CD14-positive monocyte (primary cell): ENCODE results near the gene DYNLT2. TPM values are rescaled to one million over a fixed set of nuclear protein-coding genes. Genes with fewer than 3 reads are reported as not detected.
"Not testable (repeated sequence)": the region's sequence is repeated elsewhere in the genome, so short reads cannot be mapped to it uniquely, and the experiment has no call there.

ENCODE experiments used
- DNase-seq, 3 donors: peaks; one replicate each; pipeline ENCODE4 v3.0.0-alpha.2; 2011 to 2022
- H2AFZ ChIP-seq: 2 replicates; pipeline ENCODE4 v1.6.0; 2012; ENCODE audit warnings: mild to moderate bottlenecking, low read depth, low read length, inconsistent platforms; ENCODE audit not compliant: insufficient read depth, poor library complexity, severe bottlenecking
- H3K27ac ChIP-seq, 2 donors: 1 replicate in 1 of 2; 2 replicates in 1 of 2; pipeline ENCODE4 v1.5.1; 2012 to 2013; ENCODE audit warnings: low read length in 2 of 2, control low read depth in 1 of 2, inconsistent platforms in 1 of 2, low read depth in 1 of 2, mild to moderate bottlenecking in 1 of 2
- H3K27me3 ChIP-seq, 2 donors: one replicate each; pipeline versions ENCODE4 v1.6.0 to v1.6.1; 2011 to 2013; ENCODE audit warnings: low read length in 2 of 2; ENCODE audit not compliant: control insufficient read depth in 2 of 2, insufficient read depth in 2 of 2
- H3K36me3 ChIP-seq, 2 donors: replicated peaks in 1 of 2; 1 replicate in 1 of 2; 2 replicates in 1 of 2; pipeline versions ENCODE4 v1.5.1 to v1.6.1; 2012 to 2013; ENCODE audit warnings: low read length in 2 of 2, control low read depth in 1 of 2, inconsistent platforms in 1 of 2, mild to moderate bottlenecking in 1 of 2; ENCODE audit not compliant: insufficient read depth in 2 of 2, control insufficient read depth in 1 of 2
- H3K4me1 ChIP-seq, 2 donors: 1 replicate in 1 of 2; 2 replicates in 1 of 2; pipeline versions ENCODE4 v1.5.1 to v1.6.1; 2012 to 2013; ENCODE audit warnings: low read length in 2 of 2, control low read depth in 1 of 2, inconsistent platforms in 1 of 2, mild to moderate bottlenecking in 1 of 2, moderate library complexity in 1 of 2; ENCODE audit not compliant: insufficient read depth in 2 of 2, control insufficient read depth in 1 of 2
- H3K4me2 ChIP-seq: replicated peaks from 2 replicates; pipeline ENCODE3; 2012; ENCODE audit warnings: low read length, moderate library complexity, mild to moderate bottlenecking; ENCODE audit not compliant: poor library complexity, severe bottlenecking; ENCODE audit errors: extremely low read depth
- H3K4me3 ChIP-seq, 3 experiments: fragments of 200-600 bp in 1 of 3; sonication (generic) in 1 of 3; replicated peaks in 1 of 3; 1 replicate in 2 of 3; 2 replicates in 1 of 3; pipeline ENCODE4 v1.5.1; 2011 to 2013; ENCODE audit warnings: low read length in 3 of 3, mild to moderate bottlenecking in 3 of 3, control low read depth in 2 of 3, low read depth in 2 of 3, inconsistent platforms in 1 of 3, moderate library complexity in 1 of 3
- H3K79me2 ChIP-seq: 2 replicates; pipeline ENCODE4 v1.6.0; 2012; ENCODE audit warnings: mild to moderate bottlenecking, control low read depth, inconsistent platforms, low read length, moderate library complexity; ENCODE audit not compliant: insufficient read depth
- H3K9ac ChIP-seq: 2 replicates; pipeline ENCODE4 v1.6.0; 2017; ENCODE audit warnings: low read length, mild to moderate bottlenecking; ENCODE audit not compliant: insufficient read depth, poor library complexity, severe bottlenecking
- H3K9me3 ChIP-seq, 2 donors: replicated peaks in 1 of 2; 1 replicate in 1 of 2; 2 replicates in 1 of 2; pipeline versions ENCODE4 v1.5.1 to v1.6.1; 2012 to 2013; ENCODE audit warnings: low read length in 2 of 2, control low read depth in 1 of 2; ENCODE audit not compliant: control insufficient read depth in 1 of 2, insufficient read depth in 1 of 2
- H4K20me1 ChIP-seq: 2 replicates; pipeline ENCODE4 v1.6.0; 2012; ENCODE audit warnings: mild to moderate bottlenecking, low read length, control low read depth, moderate library complexity; ENCODE audit not compliant: insufficient read depth
- H3K27ac Mint-ChIP-seq, 7 donors: one replicate each; pipeline ENCODE4 v1.8.0; 2020; ENCODE audit warnings: mild to moderate bottlenecking in 7 of 7, mixed read lengths in 7 of 7, moderate library complexity in 6 of 7, inconsistent platforms in 2 of 7
- H3K27me3 Mint-ChIP-seq, 3 donors: one replicate each; pipeline ENCODE4 v1.8.0; 2021 to 2022; ENCODE audit warnings: low read depth in 3 of 3, mild to moderate bottlenecking in 3 of 3, mixed read lengths in 3 of 3, moderate library complexity in 3 of 3, inconsistent platforms in 1 of 3
- H3K36me3 Mint-ChIP-seq, 2 donors: one replicate each; pipeline ENCODE4 v1.8.0; 2020; ENCODE audit warnings: mixed read lengths in 2 of 2, inconsistent platforms in 1 of 2, mild to moderate bottlenecking in 1 of 2
- H3K4me1 Mint-ChIP-seq: one replicate; pipeline ENCODE4 v1.8.0; 2020; ENCODE audit warnings: mild to moderate bottlenecking, mixed read lengths
- H3K4me3 Mint-ChIP-seq, 2 donors: one replicate each; pipeline ENCODE4 v1.8.0; 2020; ENCODE audit warnings: mild to moderate bottlenecking in 2 of 2, mixed read lengths in 2 of 2, moderate library complexity in 1 of 2
- H3K9me3 Mint-ChIP-seq, 7 donors: one replicate each; pipeline ENCODE4 v1.8.0; 2020 to 2022; ENCODE audit warnings: mixed read lengths in 7 of 7, mild to moderate bottlenecking in 6 of 7, moderate library complexity in 6 of 7, inconsistent platforms in 2 of 7
- CTCF ChIP-seq: fragments of 200-600 bp; IDR thresholded peaks from one replicate; pipeline ENCODE4 v1.8.0; 2022; ENCODE audit warnings: antibody characterized with exemption, mild to moderate bottlenecking
- WGBS: methylation state at CpG from one replicate; pipeline ENCODE4 v1.1.5; 2013; ENCODE audit warnings: missing lambda C conversion rate; ENCODE audit not compliant: insufficient coverage; 5-methylcytosine and 5-hydroxymethylcytosine counted together
- intact Hi-C, 2 donors: fragments of 100-400 bp; cut with micrococcal nuclease; formaldehyde crosslinking; loops; one replicate each; pipeline versions ENCODE4 v1.15.0 to v1.15.1; 2023
- polyA plus RNA-seq, 3 donors: library from polyadenylated mRNA; depleted of rRNA in 1 of 3; unstranded in 2 of 3; stranded (reverse) in 1 of 3; fragments of 300-500 nt in 2 of 3; fragments of >200 nt in 1 of 3; fragmentation: Illumina TruSeq in 2 of 3; gene quantifications; 1 replicate in 2 of 3; 2 replicates in 1 of 3; pipeline ENCODE4 v1.2.3, GENCODE V29; 2012 to 2021

The DYNLT2 gene
- polyA plus RNA-seq, 3 donors = 0.19 to 1.5 (median 0.86) TPM

GRCh38 chr6:169697115-169697514 lies 54.3 kb downstream of the DYNLT2 start:
- DNase-seq, H3K79me2 ChIP-seq, H3K4me3 ChIP-seq, H3K4me2 ChIP-seq, H3K27me3 ChIP-seq, H3K36me3 ChIP-seq, H3K27ac Mint-ChIP-seq, H3K4me3 Mint-ChIP-seq, H3K27me3 Mint-ChIP-seq, H4K20me1 ChIP-seq, H3K9ac ChIP-seq, H2AFZ ChIP-seq, intact Hi-C loops, H3K27ac ChIP-seq, H3K36me3 Mint-ChIP-seq: not testable (repeated sequence)
- Histone ChIP-seq H3K4me1 (peaks cover 16 to 19% of the 10 kb centered on the region in 2 donors), H3K9me3 (peaks cover 8 to 36% of the 10 kb centered on the region in 2 donors)
- Mint-ChIP-seq H3K9me3 (peaks cover 22 to 43% (median 28%) of the 10 kb centered on the region in 7 donors), H3K4me1 (peaks cover 15% of the 10 kb centered on the region)
- 95% methylated on average over 8 of the region's 10 CpGs for WGBS
- peak; percentile 13 for TF ChIP-seq CTCF

GRCh38 chr6:169695131-169695530 lies 56.2 kb downstream of the DYNLT2 start:
- TF ChIP-seq CTCF = no peak
- H3K36me3 Mint-ChIP-seq = peaks cover 3% of the 10 kb centered on the region in 2 donors
- DNase-seq = no peak
- peaks cover 7% of the 10 kb centered on the region for H3K4me1 Mint-ChIP-seq
- H3K27me3 ChIP-seq = no peaks in the 10 kb centered on the region
- no peak overlapping the region for H2AFZ ChIP-seq
- H3K9me3 ChIP-seq = peaks cover 13 to 46% of the 10 kb centered on the region in 2 donors
- no peaks in the 10 kb centered on the region for H3K36me3 ChIP-seq
- H3K9me3 Mint-ChIP-seq = peaks cover 28 to 56% (median 36%) of the 10 kb centered on the region in 7 donors
- 100% methylated on average over 2 of the region's 5 CpGs for WGBS
- no peak overlapping the region for H3K4me3 Mint-ChIP-seq
- H3K4me3 ChIP-seq = no peak overlapping the region
- H3K9ac ChIP-seq = no peak overlapping the region
- H3K27ac Mint-ChIP-seq = no peak overlapping the region
- intact Hi-C loops = no loop called here
- H4K20me1 ChIP-seq = no peaks in the 10 kb centered on the region
- no peaks in the 10 kb centered on the region for H3K27me3 Mint-ChIP-seq
- H3K4me2 ChIP-seq = no peak overlapping the region
- H3K27ac ChIP-seq = no peak overlapping the region
- H3K4me1 ChIP-seq = peaks cover 4% of the 10 kb centered on the region in 2 donors
- H3K79me2 ChIP-seq = no peaks in the 10 kb centered on the region
